Measurements from ENCODE around the gene LAMA4.

DNA sequence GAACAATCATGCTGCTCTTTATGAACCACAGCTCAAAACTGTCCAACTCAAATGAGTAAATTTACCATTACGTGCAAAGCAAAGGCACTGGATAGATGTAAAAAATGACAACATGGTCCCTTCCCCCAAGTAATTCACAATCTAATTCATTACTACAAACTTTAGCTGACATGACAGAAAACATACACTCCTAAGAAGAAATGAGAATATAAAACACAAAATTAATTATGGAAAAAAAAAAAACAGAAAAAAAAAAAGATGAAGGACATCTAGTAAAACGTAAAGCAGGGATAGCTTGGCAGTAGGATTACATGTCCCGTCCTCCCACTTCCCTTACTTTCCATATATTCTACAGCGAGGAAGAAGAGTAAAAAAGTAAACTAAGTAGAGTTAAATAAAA, 172.8 kb downstream of the LAMA4 start:
- TF ChIP-seq, protein P1, sequence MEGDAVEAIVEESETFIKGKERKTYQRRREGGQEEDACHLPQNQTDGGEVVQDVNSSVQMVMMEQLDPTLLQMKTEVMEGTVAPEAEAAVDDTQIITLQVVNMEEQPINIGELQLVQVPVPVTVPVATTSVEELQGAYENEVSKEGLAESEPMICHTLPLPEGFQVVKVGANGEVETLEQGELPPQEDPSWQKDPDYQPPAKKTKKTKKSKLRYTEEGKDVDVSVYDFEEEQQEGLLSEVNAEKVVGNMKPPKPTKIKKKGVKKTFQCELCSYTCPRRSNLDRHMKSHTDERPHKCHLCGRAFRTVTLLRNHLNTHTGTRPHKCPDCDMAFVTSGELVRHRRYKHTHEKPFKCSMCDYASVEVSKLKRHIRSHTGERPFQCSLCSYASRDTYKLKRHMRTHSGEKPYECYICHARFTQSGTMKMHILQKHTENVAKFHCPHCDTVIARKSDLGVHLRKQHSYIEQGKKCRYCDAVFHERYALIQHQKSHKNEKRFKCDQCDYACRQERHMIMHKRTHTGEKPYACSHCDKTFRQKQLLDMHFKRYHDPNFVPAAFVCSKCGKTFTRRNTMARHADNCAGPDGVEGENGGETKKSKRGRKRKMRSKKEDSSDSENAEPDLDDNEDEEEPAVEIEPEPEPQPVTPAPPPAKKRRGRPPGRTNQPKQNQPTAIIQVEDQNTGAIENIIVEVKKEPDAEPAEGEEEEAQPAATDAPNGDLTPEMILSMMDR (conservative IDR thresholded peaks at IDR 0.05): no peak
- no peak for TF ChIP-seq EZH2 (IDR thresholded peaks at IDR 0.05; ENCODE audit: low read depth)

Measured in PC-9 (cell line).